ENCODE results near the gene MBD5. TPM values are rescaled to one million over a fixed set of nuclear protein-coding genes. Genes with fewer than 3 reads are reported as not detected.

MBD5 gene
- polyA plus RNA-seq, 1 of the 3 experiments (the other 2 are of a cell fraction), result 7.4 TPM

GRCh38 chr2:148234143-148234542, 213.3 kb downstream of the MBD5 start:
- H3K27me3 ChIP-seq (ENCODE audit: insufficient read depth), result no peaks in the 10 kb centered on the region
- no peak overlapping the region for H3K4me2 ChIP-seq
- no peaks in the 10 kb centered on the region; the same call in 1 of the 2 replicates for H3K9me3 ChIP-seq
- H3K4me3 ChIP-seq (ENCODE audit: low read depth in 2 of 2, low read length in 1 of 2), result no peak overlapping the region
- H4K20me1 ChIP-seq (ENCODE audit: insufficient read depth), result no peaks in the 10 kb centered on the region
- WGBS (ENCODE audit: low lambda C conversion rate), result 68% methylated on average over 1 of the region's 1 CpG
- H2AFZ ChIP-seq (ENCODE audit: low read depth), result no peak overlapping the region
- no peaks in the 10 kb centered on the region for H3K4me1 ChIP-seq (ENCODE audit: control insufficient read depth in 1 of 2, insufficient read depth in 2 of 2, low read depth in 1 of 2, low read length in 1 of 2)
- no peak overlapping the region for H3K27ac ChIP-seq (ENCODE audit: low read depth in 2 of 2, low read length in 1 of 2)
- DNase-seq, result no peak
- ChIA-PET CTCF (interaction anchor here (0.8 kb wide), 1 partner anchor 14 kb away, joined by 3 read pairs; no protein-coding TSS in a partner anchor), POLR2A (no interaction called here)
- H3F3A ChIP-seq (replicated peaks; ENCODE audit: insufficient read depth), result peaks cover 7% of the 10 kb centered on the region
- TF ChIP-seq FOXM1 (IDR thresholded peaks at IDR 0.05; ENCODE audit: low read depth), result no peak
- TF ChIP-seq, protein P1, sequence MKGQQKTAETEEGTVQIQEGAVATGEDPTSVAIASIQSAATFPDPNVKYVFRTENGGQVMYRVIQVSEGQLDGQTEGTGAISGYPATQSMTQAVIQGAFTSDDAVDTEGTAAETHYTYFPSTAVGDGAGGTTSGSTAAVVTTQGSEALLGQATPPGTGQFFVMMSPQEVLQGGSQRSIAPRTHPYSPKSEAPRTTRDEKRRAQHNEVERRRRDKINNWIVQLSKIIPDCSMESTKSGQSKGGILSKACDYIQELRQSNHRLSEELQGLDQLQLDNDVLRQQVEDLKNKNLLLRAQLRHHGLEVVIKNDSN (IDR thresholded peaks at IDR 0.05; ENCODE audit: borderline replicate concordance, low read depth), result no peak
- TF ChIP-seq NRF1 (IDR thresholded peaks at IDR 0.05; ENCODE audit: low read depth, low read length), result no peak
- TF ChIP-seq RAD21 (IDR thresholded peaks at IDR 0.05; ENCODE audit: low read length), result no peak
- no peak for TF ChIP-seq RXRA (IDR thresholded peaks at IDR 0.05; ENCODE audit: borderline replicate concordance, low read depth)
- no peaks in the 10 kb centered on the region for H3K9me2 ChIP-seq
- peaks cover 9 to 34% of the 10 kb centered on the region in 2 experiments for H3K36me3 ChIP-seq (replicated peaks in 1 of 2; ENCODE audit: control insufficient read depth in 1 of 2, insufficient read depth in 2 of 2, low read length in 1 of 2)
- H3K79me2 ChIP-seq (ENCODE audit: insufficient read depth), result no peaks in the 10 kb centered on the region
- H3K9ac ChIP-seq, result no peak overlapping the region

GRCh38 chr2:148237911-148238310, 217.0 kb downstream of the MBD5 start:
- H3K4me1 ChIP-seq (ENCODE audit: control insufficient read depth in 1 of 2, insufficient read depth in 2 of 2, low read depth in 1 of 2, low read length in 1 of 2), result no peaks in the 10 kb centered on the region
- H3K9me3 ChIP-seq, result peaks cover 4% of the 10 kb centered on the region; the same call in 1 of the 2 replicates
- no peaks in the 10 kb centered on the region for H3K9me2 ChIP-seq
- no peaks in the 10 kb centered on the region for H3K27me3 ChIP-seq (ENCODE audit: insufficient read depth)
- no peak for DNase-seq
- ChIA-PET CTCF (no interaction called here), POLR2A (no interaction called here)
- H3K79me2 ChIP-seq (ENCODE audit: insufficient read depth), result no peaks in the 10 kb centered on the region
- H4K20me1 ChIP-seq (ENCODE audit: insufficient read depth), result no peaks in the 10 kb centered on the region
- H3K36me3 ChIP-seq (replicated peaks in 1 of 2; ENCODE audit: control insufficient read depth in 1 of 2, insufficient read depth in 2 of 2, low read length in 1 of 2), result peaks cover 9 to 35% of the 10 kb centered on the region in 2 experiments
- TF ChIP-seq, protein P2, sequence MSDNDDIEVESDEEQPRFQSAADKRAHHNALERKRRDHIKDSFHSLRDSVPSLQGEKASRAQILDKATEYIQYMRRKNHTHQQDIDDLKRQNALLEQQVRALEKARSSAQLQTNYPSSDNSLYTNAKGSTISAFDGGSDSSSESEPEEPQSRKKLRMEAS (IDR thresholded peaks at IDR 0.05; ENCODE audit: low read depth), result no peak
- no peak for TF ChIP-seq NFIC (IDR thresholded peaks at IDR 0.05; ENCODE audit: borderline replicate concordance)
- TF ChIP-seq, protein P3, sequence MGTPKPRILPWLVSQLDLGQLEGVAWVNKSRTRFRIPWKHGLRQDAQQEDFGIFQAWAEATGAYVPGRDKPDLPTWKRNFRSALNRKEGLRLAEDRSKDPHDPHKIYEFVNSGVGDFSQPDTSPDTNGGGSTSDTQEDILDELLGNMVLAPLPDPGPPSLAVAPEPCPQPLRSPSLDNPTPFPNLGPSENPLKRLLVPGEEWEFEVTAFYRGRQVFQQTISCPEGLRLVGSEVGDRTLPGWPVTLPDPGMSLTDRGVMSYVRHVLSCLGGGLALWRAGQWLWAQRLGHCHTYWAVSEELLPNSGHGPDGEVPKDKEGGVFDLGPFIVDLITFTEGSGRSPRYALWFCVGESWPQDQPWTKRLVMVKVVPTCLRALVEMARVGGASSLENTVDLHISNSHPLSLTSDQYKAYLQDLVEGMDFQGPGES (IDR thresholded peaks at IDR 0.05; ENCODE audit: low read depth, low read length), result no peak
- H2AFZ ChIP-seq (ENCODE audit: low read depth), result no peak overlapping the region
- no peak overlapping the region for H3K9ac ChIP-seq
- H3F3A ChIP-seq (replicated peaks; ENCODE audit: insufficient read depth), result peaks cover 7% of the 10 kb centered on the region
- no peak overlapping the region for H3K4me3 ChIP-seq (ENCODE audit: low read depth in 2 of 2, low read length in 1 of 2)
- H3K27ac ChIP-seq (ENCODE audit: low read depth in 2 of 2, low read length in 1 of 2), result no peak overlapping the region
- no peak overlapping the region for H3K4me2 ChIP-seq

DNA sequence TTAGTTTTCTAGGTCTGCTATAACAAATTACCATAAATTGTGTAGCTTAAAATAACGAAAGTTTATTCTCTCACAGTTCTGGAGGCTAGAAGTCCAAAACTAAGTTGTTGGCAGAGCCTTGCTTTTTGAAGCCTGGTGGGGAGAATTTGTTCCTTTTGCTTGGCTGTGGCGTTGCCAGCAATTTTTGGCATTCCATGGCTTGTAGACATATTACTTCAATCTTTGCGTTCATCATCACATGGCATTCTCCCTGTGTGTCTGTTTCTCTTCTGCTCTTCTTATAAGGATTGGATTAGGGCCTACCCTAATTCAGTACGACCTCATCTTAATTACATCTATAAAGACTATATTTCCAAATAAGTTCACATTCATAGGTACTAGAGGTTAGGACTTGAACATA, 217.7 kb downstream of the MBD5 start:
- H2AFZ ChIP-seq (ENCODE audit: low read depth), result no peak overlapping the region
- H3K79me2 ChIP-seq (ENCODE audit: insufficient read depth), result no peaks in the 10 kb centered on the region
- H3K9me3 ChIP-seq, result peaks cover 4% of the 10 kb centered on the region; the same call in 1 of the 2 replicates
- no peak overlapping the region for H3K27ac ChIP-seq (ENCODE audit: low read depth in 2 of 2, low read length in 1 of 2)
- no peaks in the 10 kb centered on the region for H3K4me1 ChIP-seq (ENCODE audit: control insufficient read depth in 1 of 2, insufficient read depth in 2 of 2, low read depth in 1 of 2, low read length in 1 of 2)
- DNase-seq, result no peak
- 68% methylated on average over 4 of the region's 4 CpGs for WGBS (ENCODE audit: low lambda C conversion rate)
- H3K4me2 ChIP-seq, result no peak overlapping the region
- no peak overlapping the region for H3K4me3 ChIP-seq (ENCODE audit: low read depth in 2 of 2, low read length in 1 of 2)
- H3K36me3 ChIP-seq (replicated peaks in 1 of 2; ENCODE audit: control insufficient read depth in 1 of 2, insufficient read depth in 2 of 2, low read length in 1 of 2), result peaks cover 9 to 35% of the 10 kb centered on the region in 2 experiments
- H4K20me1 ChIP-seq (ENCODE audit: insufficient read depth), result no peaks in the 10 kb centered on the region
- TF ChIP-seq JUND (IDR thresholded peaks at IDR 0.05) (no peak), PBX3 (IDR thresholded peaks at IDR 0.05) (no peak), FOXM1 (IDR thresholded peaks at IDR 0.05; ENCODE audit: low read depth) (no peak)
- TF ChIP-seq, protein P2 (IDR thresholded peaks at IDR 0.05; ENCODE audit: low read depth), result no peak
- no peaks in the 10 kb centered on the region for H3K27me3 ChIP-seq (ENCODE audit: insufficient read depth)
- H3K9ac ChIP-seq, result no peak overlapping the region
- no peaks in the 10 kb centered on the region for H3K9me2 ChIP-seq
- POLR2A ChIA-PET, result no interaction called here
- H3F3A ChIP-seq (replicated peaks; ENCODE audit: insufficient read depth), result peaks cover 7% of the 10 kb centered on the region
- CTCF ChIA-PET, result interaction anchor here (1.0 kb wide), 1 partner anchor 271 kb away, joined by 3 read pairs; no protein-coding TSS in a partner anchor

Data from SK-N-SH (cell line).